WTC11 (cell line): ENCODE measurements around the gene LCN1. TPM values are rescaled to one million over a fixed set of nuclear protein-coding genes. Genes with fewer than 3 reads are reported as not detected.

Experiments used
- ATAC-seq: fragments of 200-7000 bp; cut with Tn5 transposase; 2 replicates; pipeline ENCODE4 v1.10.0; 2021; ENCODE audit warnings: mild to moderate bottlenecking, moderate library complexity
- CTCF ChIA-PET: fragments of 300-600 bp; sonication (Branson Sonifier 250); formaldehyde crosslinking; loops from one replicate; lab custom pipeline; 2021; ENCODE audit warnings: antibody characterized with exemption; lab: Charles Lee
- POLR2A ChIA-PET: fragments of 350-600 bp; sonication (Branson Sonifier 250); formaldehyde crosslinking; loops from one replicate; lab custom pipeline; 2021; ENCODE audit warnings: antibody characterized with exemption; lab: Charles Lee
- DNase-seq: peaks from one replicate; pipeline ENCODE4 v3.0.0; 2021; ENCODE audit warnings: low spot score
- H3K27ac Mint-ChIP-seq: 2 replicates; pipeline ENCODE4 v1.8.0; 2021; ENCODE audit warnings: mixed read lengths
- H3K27me3 Mint-ChIP-seq: 2 replicates; pipeline ENCODE4 v1.8.0; 2021; ENCODE audit warnings: low read depth, mild to moderate bottlenecking, moderate library complexity, mixed read lengths
- H3K36me3 Mint-ChIP-seq: 2 replicates; pipeline ENCODE4 v1.8.0; 2021; ENCODE audit warnings: mixed read lengths
- H3K4me1 Mint-ChIP-seq: 2 replicates; pipeline ENCODE4 v1.8.0; 2022; ENCODE audit warnings: mixed read lengths
- H3K4me3 Mint-ChIP-seq: 2 replicates; pipeline ENCODE4 v1.8.0; 2021; ENCODE audit warnings: mild to moderate bottlenecking, moderate library complexity, mixed read lengths
- H3K9me3 Mint-ChIP-seq: 2 replicates; pipeline ENCODE4 v1.8.0; 2021; ENCODE audit warnings: mixed read lengths
- ATF1 ChIP-seq: sonication (generic); formaldehyde crosslinking; IDR thresholded peaks from 2 replicates; pipeline ENCODE4 v1.8.1; 2023; ENCODE audit warnings: mild to moderate bottlenecking, moderate library complexity, missing genetic modification reagents
- CREB1 ChIP-seq: sonication (generic); formaldehyde crosslinking; IDR thresholded peaks from 2 replicates; pipeline ENCODE4 v1.8.0; 2023; ENCODE audit warnings: mild to moderate bottlenecking, missing genetic modification reagents
- GRHL2 ChIP-seq: fragments of 250-450 bp; sonication (Bioruptor Pico); IDR thresholded peaks from 2 replicates; pipeline ENCODE4 v1.8.0; 2022; ENCODE audit warnings: mild to moderate bottlenecking, moderate library complexity; ENCODE audit not compliant: insufficient replicate concordance, severe bottlenecking
- JAZF1 ChIP-seq: fragments of 250-450 bp; sonication (Bioruptor Pico); IDR thresholded peaks from 2 replicates; pipeline ENCODE4 v1.9.0; 2021; ENCODE audit warnings: moderate library complexity, mild to moderate bottlenecking, inconsistent platforms
- JUN ChIP-seq: sonication (generic); formaldehyde crosslinking; IDR thresholded peaks from 2 replicates; pipeline ENCODE4 v1.8.0; 2023; ENCODE audit warnings: mild to moderate bottlenecking, missing genetic modification reagents
- KAT7 ChIP-seq: sonication (generic); formaldehyde crosslinking; IDR thresholded peaks from 2 replicates; pipeline ENCODE4 v1.8.1; 2023; ENCODE audit warnings: missing genetic modification reagents, mild to moderate bottlenecking, borderline replicate concordance
- NFE2L1 ChIP-seq: sonication (generic); formaldehyde crosslinking; IDR thresholded peaks from 2 replicates; pipeline ENCODE4 v1.8.1; 2023; ENCODE audit warnings: missing genetic modification reagents
- PRRX2 ChIP-seq: fragments of 250-450 bp; sonication (Bioruptor Pico); IDR thresholded peaks from 2 replicates; pipeline ENCODE4 v1.8.0; 2021; ENCODE audit warnings: mild to moderate bottlenecking
- SMAD3 ChIP-seq: sonication (generic); formaldehyde crosslinking; IDR thresholded peaks from 2 replicates; pipeline ENCODE4 v1.8.0; 2022; ENCODE audit warnings: missing genetic modification reagents, mild to moderate bottlenecking, borderline replicate concordance
- ZNF232 ChIP-seq: sonication (generic); formaldehyde crosslinking; IDR thresholded peaks from 2 replicates; pipeline ENCODE4 v1.8.0; 2022; ENCODE audit warnings: mild to moderate bottlenecking, missing genetic modification reagents
- total RNA-seq: library from RNA; stranded (reverse); gene quantifications from 3 replicates; pipeline ENCODE4 v1.2.3, GENCODE V29; 2021
- TF ChIP-seq, protein P1 (sequence below): sonication (generic); formaldehyde crosslinking; IDR thresholded peaks from 2 replicates; pipeline ENCODE4 v1.8.0; 2023; ENCODE audit warnings: missing genetic modification reagents, mild to moderate bottlenecking, borderline replicate concordance
- TF ChIP-seq, protein P2 (sequence below): sonication (generic); formaldehyde crosslinking; IDR thresholded peaks from 2 replicates; pipeline ENCODE4 v1.8.1; 2023; ENCODE audit warnings: mild to moderate bottlenecking, missing genetic modification reagents
- TF ChIP-seq, protein P3 (sequence below): sonication (generic); formaldehyde crosslinking; IDR thresholded peaks from 2 replicates; pipeline ENCODE4 v1.8.0; 2022; ENCODE audit warnings: mild to moderate bottlenecking, missing genetic modification reagents
- TF ChIP-seq, protein P4 (sequence below): sonication (generic); formaldehyde crosslinking; IDR thresholded peaks from 2 replicates; pipeline ENCODE4 v1.8.1; 2022; ENCODE audit warnings: mild to moderate bottlenecking, moderate library complexity, missing genetic modification reagents
- TF ChIP-seq, protein P5 (sequence below): sonication (generic); formaldehyde crosslinking; IDR thresholded peaks from 2 replicates; pipeline ENCODE4 v1.8.0; 2023; ENCODE audit warnings: missing genetic modification reagents
- TF ChIP-seq, protein P6 (sequence below): sonication (generic); formaldehyde crosslinking; IDR thresholded peaks from 2 replicates; pipeline ENCODE4 v1.8.1; 2023; ENCODE audit warnings: mild to moderate bottlenecking, missing genetic modification reagents, moderate library complexity
- TF ChIP-seq, protein P7 (sequence below): fragments of 250-450 bp; sonication (Bioruptor Pico); IDR thresholded peaks from 2 replicates; pipeline ENCODE4 v2.1.2; 2022; ENCODE audit warnings: mild to moderate bottlenecking, moderate library complexity
- TF ChIP-seq, protein P8 (sequence below): sonication (generic); formaldehyde crosslinking; IDR thresholded peaks from 2 replicates; pipeline ENCODE4 v1.8.1; 2022; ENCODE audit warnings: mild to moderate bottlenecking, missing genetic modification reagents, moderate library complexity, borderline replicate concordance

The LCN1 gene
- total RNA-seq, 1 experiment from 2014 or later: not detected

DNA sequence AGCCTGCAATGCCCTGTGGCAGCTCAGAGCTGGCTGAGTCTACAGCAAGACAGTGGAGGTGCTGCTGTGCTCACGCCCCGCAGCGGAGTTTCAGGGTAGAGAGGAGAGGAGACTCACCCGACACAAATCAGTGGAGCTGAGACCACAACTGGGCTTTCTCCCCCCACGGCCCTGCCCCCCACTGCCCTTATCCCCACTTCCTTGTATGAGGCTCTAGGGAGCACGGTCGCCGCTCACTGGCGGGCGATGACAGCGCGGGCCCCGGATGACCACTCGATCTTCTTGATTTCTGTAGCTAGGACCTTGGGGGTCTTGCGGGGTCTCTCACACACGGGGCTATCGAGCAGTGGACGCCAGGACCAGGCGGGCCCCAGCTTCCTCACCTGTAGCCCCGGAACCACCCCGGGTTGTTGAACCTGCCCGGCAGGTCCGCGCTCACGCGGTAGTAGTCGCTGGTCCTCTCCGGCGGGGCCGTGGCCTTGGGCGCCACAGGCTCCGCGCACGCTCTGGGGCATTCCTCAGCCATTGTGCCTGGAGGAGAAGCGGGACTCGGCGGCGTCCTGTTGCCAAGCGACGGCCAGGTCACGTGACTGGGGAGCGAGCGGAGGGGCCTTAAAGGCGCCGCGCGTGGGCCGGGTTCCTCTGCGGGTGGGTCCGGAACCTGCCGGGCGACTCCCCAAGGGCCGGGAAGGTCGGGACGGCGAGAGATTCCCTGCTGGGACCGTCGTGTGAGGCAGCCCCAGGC, 21.7 kb upstream of the LCN1 start (continued):
- TF ChIP-seq, protein P1, sequence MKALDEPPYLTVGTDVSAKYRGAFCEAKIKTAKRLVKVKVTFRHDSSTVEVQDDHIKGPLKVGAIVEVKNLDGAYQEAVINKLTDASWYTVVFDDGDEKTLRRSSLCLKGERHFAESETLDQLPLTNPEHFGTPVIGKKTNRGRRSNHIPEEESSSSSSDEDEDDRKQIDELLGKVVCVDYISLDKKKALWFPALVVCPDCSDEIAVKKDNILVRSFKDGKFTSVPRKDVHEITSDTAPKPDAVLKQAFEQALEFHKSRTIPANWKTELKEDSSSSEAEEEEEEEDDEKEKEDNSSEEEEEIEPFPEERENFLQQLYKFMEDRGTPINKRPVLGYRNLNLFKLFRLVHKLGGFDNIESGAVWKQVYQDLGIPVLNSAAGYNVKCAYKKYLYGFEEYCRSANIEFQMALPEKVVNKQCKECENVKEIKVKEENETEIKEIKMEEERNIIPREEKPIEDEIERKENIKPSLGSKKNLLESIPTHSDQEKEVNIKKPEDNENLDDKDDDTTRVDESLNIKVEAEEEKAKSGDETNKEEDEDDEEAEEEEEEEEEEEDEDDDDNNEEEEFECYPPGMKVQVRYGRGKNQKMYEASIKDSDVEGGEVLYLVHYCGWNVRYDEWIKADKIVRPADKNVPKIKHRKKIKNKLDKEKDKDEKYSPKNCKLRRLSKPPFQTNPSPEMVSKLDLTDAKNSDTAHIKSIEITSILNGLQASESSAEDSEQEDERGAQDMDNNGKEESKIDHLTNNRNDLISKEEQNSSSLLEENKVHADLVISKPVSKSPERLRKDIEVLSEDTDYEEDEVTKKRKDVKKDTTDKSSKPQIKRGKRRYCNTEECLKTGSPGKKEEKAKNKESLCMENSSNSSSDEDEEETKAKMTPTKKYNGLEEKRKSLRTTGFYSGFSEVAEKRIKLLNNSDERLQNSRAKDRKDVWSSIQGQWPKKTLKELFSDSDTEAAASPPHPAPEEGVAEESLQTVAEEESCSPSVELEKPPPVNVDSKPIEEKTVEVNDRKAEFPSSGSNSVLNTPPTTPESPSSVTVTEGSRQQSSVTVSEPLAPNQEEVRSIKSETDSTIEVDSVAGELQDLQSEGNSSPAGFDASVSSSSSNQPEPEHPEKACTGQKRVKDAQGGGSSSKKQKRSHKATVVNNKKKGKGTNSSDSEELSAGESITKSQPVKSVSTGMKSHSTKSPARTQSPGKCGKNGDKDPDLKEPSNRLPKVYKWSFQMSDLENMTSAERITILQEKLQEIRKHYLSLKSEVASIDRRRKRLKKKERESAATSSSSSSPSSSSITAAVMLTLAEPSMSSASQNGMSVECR (CRISPR knock-in tag): peak; percentile 58; the same call in 1 of the 2 replicates
- no peak for TF ChIP-seq GRHL2

DNA sequence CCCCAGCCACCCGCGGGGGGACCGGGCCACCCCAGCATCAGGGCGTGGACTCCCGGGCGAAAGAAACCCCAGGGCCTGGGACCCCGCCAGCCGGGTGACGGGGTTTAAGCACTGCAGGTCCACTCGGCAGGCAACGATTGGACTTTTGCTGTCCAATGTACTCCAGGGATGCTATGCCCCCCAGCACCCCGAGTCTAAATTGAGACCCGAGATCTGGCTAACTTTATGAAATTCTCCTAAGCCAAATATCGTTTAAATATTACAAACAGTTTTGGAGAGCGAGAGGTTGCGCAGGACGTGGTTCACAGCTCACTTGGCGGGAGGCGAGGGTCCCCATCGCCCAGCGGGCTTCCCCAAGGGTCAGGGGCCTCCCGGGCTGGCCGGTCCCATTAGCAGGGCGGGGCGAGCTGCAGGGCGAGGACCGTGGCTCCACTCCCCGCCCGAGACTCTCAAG, 21.1 kb upstream of the LCN1 start:
- no peak for TF ChIP-seq JUN
- TF ChIP-seq, all 79 proteins: peak for 0

DNA sequence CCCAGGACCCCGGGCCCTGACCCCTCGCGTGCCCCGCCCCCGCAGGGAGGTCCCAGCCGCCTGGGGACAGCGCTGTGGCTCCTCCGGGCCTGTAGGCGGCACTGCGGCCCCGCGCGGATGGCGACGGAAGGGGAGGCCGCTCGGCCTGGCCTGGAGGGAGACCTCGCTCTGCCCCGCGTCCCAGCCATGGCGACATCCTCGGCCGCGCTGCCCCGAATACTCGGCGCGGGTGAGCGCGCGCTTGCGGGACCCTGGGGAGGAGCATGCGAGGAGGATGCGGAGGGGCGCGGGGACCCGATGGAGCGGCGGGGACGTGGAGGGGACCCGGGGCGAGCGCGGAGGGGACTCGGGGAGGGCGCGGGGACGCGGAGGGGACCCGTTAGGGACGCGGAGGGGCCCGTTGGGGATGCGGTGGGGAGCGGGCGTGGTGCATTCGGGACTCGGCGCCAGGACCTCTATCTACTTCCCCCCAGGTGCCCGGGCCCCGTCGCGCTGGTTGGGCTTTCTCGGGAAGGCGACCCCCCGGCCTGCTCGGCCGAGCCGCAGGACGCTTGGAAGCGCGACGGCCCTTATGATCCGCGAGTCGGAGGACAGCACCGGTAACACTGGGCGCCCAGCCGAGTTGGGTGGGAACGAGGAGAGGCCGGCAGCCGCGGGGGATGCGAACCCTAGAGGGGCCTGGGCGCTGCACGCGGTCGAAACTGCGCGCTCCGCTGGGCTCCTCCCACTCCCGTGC, 20.5 kb upstream of the LCN1 start, which contains the start of gene MRPS2:
MRPS2 (plus strand) TSS at position 158 of the 736 bp plus-strand sequence; CDS start at position 187, 29 bp downstream.
- peak within 1 kb of the TSS; percentile 80 for H3K4me3 Mint-ChIP-seq
- H3K27me3 Mint-ChIP-seq: no peaks in the 10 kb centered on the region
- no peaks in the 10 kb centered on the region for H3K9me3 Mint-ChIP-seq
- CTCF ChIA-PET: interaction anchor here (0.7 to 1.9 kb wide), 4 partner anchors 20 to 61 kb away, joined by 3 to 12 read pairs (median 7); no protein-coding TSS in a partner anchor
- peaks cover 21% of the 10 kb centered on the region for H3K36me3 Mint-ChIP-seq
- H3K27ac Mint-ChIP-seq: no peak within 1 kb of the TSS
- peaks cover 13% of the 10 kb centered on the region for H3K4me1 Mint-ChIP-seq
- peak; percentile 93 for DNase-seq
- POLR2A ChIA-PET: no interaction called here
- peak; percentile 86 for ATAC-seq
- peak; percentile 69; the same call in 1 of the 2 replicates for TF ChIP-seq SMAD3
- TF ChIP-seq, protein P2, sequence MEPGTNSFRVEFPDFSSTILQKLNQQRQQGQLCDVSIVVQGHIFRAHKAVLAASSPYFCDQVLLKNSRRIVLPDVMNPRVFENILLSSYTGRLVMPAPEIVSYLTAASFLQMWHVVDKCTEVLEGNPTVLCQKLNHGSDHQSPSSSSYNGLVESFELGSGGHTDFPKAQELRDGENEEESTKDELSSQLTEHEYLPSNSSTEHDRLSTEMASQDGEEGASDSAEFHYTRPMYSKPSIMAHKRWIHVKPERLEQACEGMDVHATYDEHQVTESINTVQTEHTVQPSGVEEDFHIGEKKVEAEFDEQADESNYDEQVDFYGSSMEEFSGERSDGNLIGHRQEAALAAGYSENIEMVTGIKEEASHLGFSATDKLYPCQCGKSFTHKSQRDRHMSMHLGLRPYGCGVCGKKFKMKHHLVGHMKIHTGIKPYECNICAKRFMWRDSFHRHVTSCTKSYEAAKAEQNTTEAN (CRISPR knock-in tag): peak; percentile 65; the same call in 1 of the 2 replicates
- peak; percentile 75; the same call in 1 of the 2 replicates for TF ChIP-seq NFE2L1 (CRISPR knock-in tag)
- TF ChIP-seq, protein P3, sequence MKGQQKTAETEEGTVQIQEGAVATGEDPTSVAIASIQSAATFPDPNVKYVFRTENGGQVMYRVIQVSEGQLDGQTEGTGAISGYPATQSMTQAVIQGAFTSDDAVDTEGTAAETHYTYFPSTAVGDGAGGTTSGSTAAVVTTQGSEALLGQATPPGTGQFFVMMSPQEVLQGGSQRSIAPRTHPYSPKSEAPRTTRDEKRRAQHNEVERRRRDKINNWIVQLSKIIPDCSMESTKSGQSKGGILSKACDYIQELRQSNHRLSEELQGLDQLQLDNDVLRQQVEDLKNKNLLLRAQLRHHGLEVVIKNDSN (CRISPR knock-in tag): no peak
- TF ChIP-seq, protein P4, sequence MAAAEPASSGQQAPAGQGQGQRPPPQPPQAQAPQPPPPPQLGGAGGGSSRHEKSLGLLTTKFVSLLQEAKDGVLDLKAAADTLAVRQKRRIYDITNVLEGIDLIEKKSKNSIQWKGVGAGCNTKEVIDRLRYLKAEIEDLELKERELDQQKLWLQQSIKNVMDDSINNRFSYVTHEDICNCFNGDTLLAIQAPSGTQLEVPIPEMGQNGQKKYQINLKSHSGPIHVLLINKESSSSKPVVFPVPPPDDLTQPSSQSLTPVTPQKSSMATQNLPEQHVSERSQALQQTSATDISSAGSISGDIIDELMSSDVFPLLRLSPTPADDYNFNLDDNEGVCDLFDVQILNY (CRISPR knock-in tag): peak; percentile 81
- TF ChIP-seq ZNF232 (CRISPR knock-in tag): peak; percentile 46; the same call in 1 of the 2 replicates
- TF ChIP-seq, protein P5, sequence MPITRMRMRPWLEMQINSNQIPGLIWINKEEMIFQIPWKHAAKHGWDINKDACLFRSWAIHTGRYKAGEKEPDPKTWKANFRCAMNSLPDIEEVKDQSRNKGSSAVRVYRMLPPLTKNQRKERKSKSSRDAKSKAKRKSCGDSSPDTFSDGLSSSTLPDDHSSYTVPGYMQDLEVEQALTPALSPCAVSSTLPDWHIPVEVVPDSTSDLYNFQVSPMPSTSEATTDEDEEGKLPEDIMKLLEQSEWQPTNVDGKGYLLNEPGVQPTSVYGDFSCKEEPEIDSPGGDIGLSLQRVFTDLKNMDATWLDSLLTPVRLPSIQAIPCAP: peak; percentile 76
- no peak for TF ChIP-seq JAZF1 (CRISPR knock-in tag)
- TF ChIP-seq ATF1 (CRISPR knock-in tag): no peak; the same call in 1 of the 2 replicates
- TF ChIP-seq KAT7 (CRISPR knock-in tag): 0 out of 2 replicates have a peak, but pooled peaks have one; percentile 46
- TF ChIP-seq, protein P6, sequence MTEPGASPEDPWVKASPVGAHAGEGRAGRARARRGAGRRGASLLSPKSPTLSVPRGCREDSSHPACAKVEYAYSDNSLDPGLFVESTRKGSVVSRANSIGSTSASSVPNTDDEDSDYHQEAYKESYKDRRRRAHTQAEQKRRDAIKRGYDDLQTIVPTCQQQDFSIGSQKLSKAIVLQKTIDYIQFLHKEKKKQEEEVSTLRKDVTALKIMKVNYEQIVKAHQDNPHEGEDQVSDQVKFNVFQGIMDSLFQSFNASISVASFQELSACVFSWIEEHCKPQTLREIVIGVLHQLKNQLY (CRISPR knock-in tag): no peak
- no peak for TF ChIP-seq PRRX2 (CRISPR knock-in tag)
- TF ChIP-seq, protein P7, sequence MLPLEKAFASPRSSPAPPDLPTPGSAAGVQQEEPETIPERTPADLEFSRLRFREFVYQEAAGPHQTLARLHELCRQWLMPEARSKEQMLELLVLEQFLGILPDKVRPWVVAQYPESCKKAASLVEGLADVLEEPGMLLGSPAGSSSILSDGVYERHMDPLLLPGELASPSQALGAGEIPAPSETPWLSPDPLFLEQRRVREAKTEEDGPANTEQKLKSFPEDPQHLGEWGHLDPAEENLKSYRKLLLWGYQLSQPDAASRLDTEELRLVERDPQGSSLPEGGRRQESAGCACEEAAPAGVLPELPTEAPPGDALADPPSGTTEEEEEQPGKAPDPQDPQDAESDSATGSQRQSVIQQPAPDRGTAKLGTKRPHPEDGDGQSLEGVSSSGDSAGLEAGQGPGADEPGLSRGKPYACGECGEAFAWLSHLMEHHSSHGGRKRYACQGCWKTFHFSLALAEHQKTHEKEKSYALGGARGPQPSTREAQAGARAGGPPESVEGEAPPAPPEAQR (CRISPR knock-in tag): no peak
- no peak for TF ChIP-seq CREB1 (CRISPR knock-in tag)
- TF ChIP-seq, protein P8, sequence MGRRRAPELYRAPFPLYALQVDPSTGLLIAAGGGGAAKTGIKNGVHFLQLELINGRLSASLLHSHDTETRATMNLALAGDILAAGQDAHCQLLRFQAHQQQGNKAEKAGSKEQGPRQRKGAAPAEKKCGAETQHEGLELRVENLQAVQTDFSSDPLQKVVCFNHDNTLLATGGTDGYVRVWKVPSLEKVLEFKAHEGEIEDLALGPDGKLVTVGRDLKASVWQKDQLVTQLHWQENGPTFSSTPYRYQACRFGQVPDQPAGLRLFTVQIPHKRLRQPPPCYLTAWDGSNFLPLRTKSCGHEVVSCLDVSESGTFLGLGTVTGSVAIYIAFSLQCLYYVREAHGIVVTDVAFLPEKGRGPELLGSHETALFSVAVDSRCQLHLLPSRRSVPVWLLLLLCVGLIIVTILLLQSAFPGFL (CRISPR knock-in tag): no peak; the same call in 1 of the 2 replicates

More for the DNA sequence above, 21.1 kb upstream of the LCN1 start:
- POLR2A ChIA-PET: no interaction called here
- Mint-ChIP-seq H3K9me3 (no peaks in the 10 kb centered on the region), H3K27ac (no peak overlapping the region), H3K27me3 (no peaks in the 10 kb centered on the region), H3K4me1 (peaks cover 13% of the 10 kb centered on the region), H3K36me3 (peaks cover 19% of the 10 kb centered on the region), H3K4me3 (peak overlapping the region; percentile 80)
- ATAC-seq (peak; percentile 3), DNase-seq (no peak)
- CTCF ChIA-PET: interaction anchor here (0.7 to 1.9 kb wide), 6 partner anchors 20 to 414 kb away, joined by 3 to 12 read pairs (median 4); no protein-coding TSS in a partner anchor
